T-helper 17 cell (primary cell): ENCODE results near the gene APC2. TPM values are rescaled to one million over a fixed set of nuclear protein-coding genes. Genes with fewer than 3 reads are reported as not detected.
"Not testable (repeated sequence)": the region's sequence is repeated elsewhere in the genome, so short reads cannot be mapped to it uniquely, and the experiment has no call there.

ENCODE experiments used
- ATAC-seq: fragments of 150-1000 bp; cut with Tn5 transposase; 2 replicates; pipeline ENCODE4 v1.10.0; 2021; ENCODE audit warnings: mild to moderate bottlenecking, moderate library complexity
- DNase-seq, 3 donors: peaks; one replicate each; pipeline versions ENCODE4 v3.0.0 to v3.0.0-alpha.2; 2020 to 2021
- H3K9me3 ChIP-seq: one replicate; pipeline ENCODE4 v1.7.0; 2013; ENCODE audit warnings: low read length, mild to moderate bottlenecking; ENCODE audit not compliant: control insufficient read depth, poor library complexity, severe bottlenecking
- H3K27ac Mint-ChIP-seq: one replicate; pipeline ENCODE4 v1.8.0; 2022; ENCODE audit warnings: mild to moderate bottlenecking, moderate library complexity, mixed read lengths
- H3K27me3 Mint-ChIP-seq: one replicate; pipeline ENCODE4 v1.8.0; 2022; ENCODE audit warnings: mixed read lengths
- H3K36me3 Mint-ChIP-seq: one replicate; pipeline ENCODE4 v1.8.0; 2022; ENCODE audit warnings: low read depth, mixed read lengths
- H3K4me1 Mint-ChIP-seq: one replicate; pipeline ENCODE4 v1.8.0; 2022; ENCODE audit warnings: mild to moderate bottlenecking, mixed read lengths
- H3K4me3 Mint-ChIP-seq: one replicate; pipeline ENCODE4 v1.8.0; 2022; ENCODE audit warnings: mild to moderate bottlenecking, moderate library complexity, mixed read lengths
- total RNA-seq, 4 donors: library from RNA in 2 of 4; stranded (reverse) in 2 of 4; gene quantifications; one replicate each; pipeline ENCODE4 v1.2.3 and lab custom pipeline; 2022 to 2026

APC2 gene
- total RNA-seq, 2 donors from 2014 or later = 0.07 to 0.44 TPM

DNA sequence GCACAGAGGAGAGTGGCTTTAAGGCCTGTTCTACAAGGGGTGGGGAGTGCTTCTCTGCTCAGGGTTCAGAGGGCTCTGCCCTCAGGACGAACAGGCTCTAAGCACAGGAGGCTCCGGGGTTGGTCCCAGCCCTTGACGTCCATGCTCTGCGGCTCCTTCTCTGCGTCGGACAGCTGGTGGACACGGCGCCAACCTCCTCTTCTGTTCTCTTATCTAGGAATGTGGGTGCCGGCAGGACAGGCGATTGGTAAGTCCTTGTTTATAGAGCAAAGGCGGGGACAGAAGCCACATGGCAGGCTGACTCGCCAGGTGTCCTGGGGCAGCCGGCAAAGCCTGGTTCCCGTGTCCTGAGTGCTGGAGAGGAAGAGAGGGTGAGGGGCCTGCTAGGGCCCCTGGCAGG is 20.2 kb upstream of the APC2 start:
- ATAC-seq (no peak), DNase-seq (no peak)
- Mint-ChIP-seq H3K4me1 (no peaks in the 10 kb centered on the region), H3K36me3 (no peaks in the 10 kb centered on the region), H3K27me3 (no peaks in the 10 kb centered on the region), H3K4me3 (no peak overlapping the region), H3K27ac (peak overlapping the region; percentile 79)
- H3K9me3 ChIP-seq = no peaks in the 10 kb centered on the region

DNA sequence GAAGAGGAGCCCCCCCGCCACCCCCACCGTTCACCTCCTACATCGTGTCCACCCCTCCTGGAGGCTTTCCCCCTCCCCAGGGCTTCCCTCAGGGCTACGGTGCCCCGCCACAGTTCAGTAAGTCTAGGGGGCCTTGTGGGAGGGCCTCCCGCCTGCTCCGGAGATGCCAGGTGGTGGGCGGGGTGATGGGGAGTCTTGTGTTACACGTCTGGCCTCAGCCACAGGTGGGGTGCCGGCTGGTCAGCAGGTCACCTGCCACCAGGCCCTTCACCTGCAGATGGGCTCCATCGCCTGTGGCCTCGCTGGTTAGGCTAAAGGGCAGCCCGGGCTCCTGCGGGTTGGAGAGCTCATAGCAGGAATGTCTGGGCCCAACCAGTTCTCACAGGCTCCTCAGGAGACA is 19.7 kb upstream of the APC2 start:
- no peak overlapping the region for H3K27ac Mint-ChIP-seq
- DNase-seq = no peak
- no peaks in the 10 kb centered on the region for H3K27me3 Mint-ChIP-seq
- no peak for ATAC-seq
- H3K9me3 ChIP-seq = no peaks in the 10 kb centered on the region
- H3K36me3 Mint-ChIP-seq = no peaks in the 10 kb centered on the region
- no peak overlapping the region for H3K4me3 Mint-ChIP-seq
- H3K4me1 Mint-ChIP-seq = no peaks in the 10 kb centered on the region

DNA sequence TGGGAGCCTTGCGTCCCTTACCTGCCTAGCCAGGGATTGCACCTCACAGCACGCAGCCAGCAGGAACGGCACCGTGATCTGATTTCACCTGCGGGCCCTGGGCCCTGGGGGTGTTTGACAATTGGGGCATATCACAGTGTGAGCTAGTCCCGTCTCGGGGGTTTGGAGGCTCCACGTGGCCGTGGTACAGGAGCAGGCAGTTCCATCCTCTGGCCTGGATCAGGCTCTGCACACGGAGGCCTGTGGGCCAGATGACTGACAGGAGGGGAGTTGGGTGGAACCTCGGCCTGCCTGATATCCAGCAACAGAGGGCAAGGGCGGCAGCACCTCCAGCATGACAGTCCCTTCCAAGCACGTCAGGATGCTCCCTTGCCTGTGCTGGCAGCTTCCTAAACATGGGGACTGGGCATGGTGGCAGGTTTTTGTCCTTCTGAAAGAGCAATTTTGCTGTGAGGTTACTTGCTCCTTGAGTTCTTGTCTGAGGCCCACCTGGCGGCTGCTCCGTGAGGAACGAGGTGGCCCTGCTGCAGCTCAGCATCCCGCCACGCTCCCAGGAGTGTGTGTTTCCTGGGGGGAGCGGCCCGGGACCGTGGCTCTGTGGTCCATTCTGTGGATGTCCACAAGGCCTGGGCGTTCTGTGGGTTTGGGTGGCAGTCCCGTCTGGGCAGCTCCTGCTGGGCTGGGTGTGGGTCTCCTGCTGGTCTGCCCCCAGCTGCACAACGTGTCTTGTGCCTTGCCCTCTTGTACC is 18.0 kb upstream of the APC2 start:
- no peaks in the 10 kb centered on the region for H3K36me3 Mint-ChIP-seq

DNA sequence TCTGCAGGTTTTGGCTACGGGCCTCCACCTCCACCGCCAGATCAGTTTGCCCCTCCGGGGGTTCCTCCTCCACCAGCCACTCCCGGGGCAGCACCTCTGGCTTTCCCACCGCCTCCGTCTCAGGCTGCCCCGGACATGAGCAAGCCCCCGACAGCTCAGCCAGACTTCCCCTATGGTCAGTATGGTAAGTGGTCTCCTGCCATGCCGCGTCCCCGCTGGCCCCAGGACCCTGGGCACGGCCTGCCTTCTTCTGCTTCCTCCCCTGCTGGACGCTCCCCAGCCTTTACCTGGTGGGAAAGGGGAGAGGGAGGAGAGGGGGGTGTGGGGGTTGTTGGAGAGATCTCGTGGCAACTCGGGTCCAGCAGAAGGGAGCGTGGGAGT is 17.4 kb upstream of the APC2 start:
- H3K9me3 ChIP-seq = no peaks in the 10 kb centered on the region
- Mint-ChIP-seq H3K4me3 (no peak overlapping the region), H3K4me1 (no peaks in the 10 kb centered on the region), H3K36me3 (no peaks in the 10 kb centered on the region), H3K27me3 (no peaks in the 10 kb centered on the region), H3K27ac (no peak overlapping the region)
- ATAC-seq (no peak), DNase-seq (no peak)

More for the DNA sequence above, 18.0 kb upstream of the APC2 start:
- DNase-seq = no peak
- Mint-ChIP-seq H3K4me3 (no peak overlapping the region), H3K27me3 (no peaks in the 10 kb centered on the region), H3K27ac (no peak overlapping the region), H3K4me1 (no peaks in the 10 kb centered on the region)
- H3K9me3 ChIP-seq = no peaks in the 10 kb centered on the region
- ATAC-seq = no peak

DNA sequence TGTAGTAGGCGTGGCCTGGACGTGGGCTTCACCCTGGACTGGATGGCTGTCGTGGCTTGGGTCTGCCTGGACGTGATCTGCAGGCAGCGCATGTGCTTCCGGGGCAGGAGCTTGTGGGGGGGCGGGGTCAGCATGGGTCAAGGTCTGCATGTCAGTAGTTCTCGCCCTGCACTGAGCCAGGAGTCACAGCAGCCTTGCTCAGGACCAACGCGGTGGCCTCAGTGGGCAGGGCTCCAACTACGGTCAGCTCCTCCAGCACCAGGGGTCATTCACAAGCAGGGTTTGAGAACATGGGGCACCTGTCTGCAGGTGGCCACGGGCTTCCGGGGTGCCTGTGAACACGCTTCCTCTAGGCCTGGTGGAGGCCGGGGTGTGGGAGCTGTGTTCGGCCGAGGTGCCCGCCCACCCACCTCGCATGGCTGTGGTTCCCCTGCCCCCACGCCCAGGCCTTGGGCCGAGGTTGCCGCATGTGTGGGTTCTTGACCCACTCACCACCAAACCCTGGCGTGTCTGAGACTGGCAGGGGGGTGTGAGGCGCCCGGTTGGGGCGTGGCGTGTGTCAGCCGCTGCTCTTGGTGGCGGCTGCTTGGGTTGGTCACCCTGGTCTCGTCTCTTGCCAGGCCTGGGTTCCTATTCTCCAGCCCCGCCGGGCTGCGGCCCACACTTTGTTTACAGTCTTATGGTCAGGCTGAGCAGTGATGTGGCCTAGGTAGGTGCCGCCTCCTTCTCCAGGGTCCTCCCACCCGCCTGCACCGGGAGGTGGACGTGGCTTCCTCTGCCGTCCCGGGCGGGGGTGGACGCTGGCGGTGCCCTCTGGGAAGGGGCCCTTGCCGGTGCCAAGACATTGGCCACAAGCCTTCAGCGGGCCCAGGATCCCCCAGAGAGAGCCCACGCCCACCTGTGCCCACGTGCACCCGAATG is 16.5 kb upstream of the APC2 start:
- no peaks in the 10 kb centered on the region for H3K9me3 ChIP-seq
- no peaks in the 10 kb centered on the region for H3K27me3 Mint-ChIP-seq
- ATAC-seq (no peak), DNase-seq (no peak)
- no peak overlapping the region for H3K27ac Mint-ChIP-seq
- peaks cover 3% of the 10 kb centered on the region for H3K36me3 Mint-ChIP-seq
- H3K4me3 Mint-ChIP-seq = peak overlapping the region; percentile 1
- peaks cover 5% of the 10 kb centered on the region for H3K4me1 Mint-ChIP-seq

DNA sequence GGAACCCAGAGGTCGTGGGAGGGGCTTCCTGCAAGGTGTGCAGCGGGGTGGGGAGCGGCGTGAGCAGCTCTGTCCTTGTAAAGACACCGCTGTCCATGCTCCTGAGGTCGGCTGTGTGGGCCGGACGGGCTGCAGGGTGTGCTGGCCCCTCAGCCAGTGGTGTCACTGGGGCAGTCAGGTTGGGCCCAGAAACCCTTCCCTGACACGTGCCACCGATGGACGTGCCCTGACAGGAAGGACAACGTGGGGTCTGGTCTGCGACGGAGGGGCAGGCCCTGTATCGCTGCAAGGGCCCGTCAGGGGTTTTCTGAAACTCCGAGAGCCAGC is 15.9 kb upstream of the APC2 start:
- ATAC-seq = no peak
- Mint-ChIP-seq H3K4me3 (no peak overlapping the region), H3K27me3 (no peaks in the 10 kb centered on the region), H3K36me3 (peaks cover 3% of the 10 kb centered on the region), H3K4me1 (peaks cover 5% of the 10 kb centered on the region), H3K27ac (no peak overlapping the region)
- DNase-seq = no peak
- H3K9me3 ChIP-seq = no peaks in the 10 kb centered on the region

DNA sequence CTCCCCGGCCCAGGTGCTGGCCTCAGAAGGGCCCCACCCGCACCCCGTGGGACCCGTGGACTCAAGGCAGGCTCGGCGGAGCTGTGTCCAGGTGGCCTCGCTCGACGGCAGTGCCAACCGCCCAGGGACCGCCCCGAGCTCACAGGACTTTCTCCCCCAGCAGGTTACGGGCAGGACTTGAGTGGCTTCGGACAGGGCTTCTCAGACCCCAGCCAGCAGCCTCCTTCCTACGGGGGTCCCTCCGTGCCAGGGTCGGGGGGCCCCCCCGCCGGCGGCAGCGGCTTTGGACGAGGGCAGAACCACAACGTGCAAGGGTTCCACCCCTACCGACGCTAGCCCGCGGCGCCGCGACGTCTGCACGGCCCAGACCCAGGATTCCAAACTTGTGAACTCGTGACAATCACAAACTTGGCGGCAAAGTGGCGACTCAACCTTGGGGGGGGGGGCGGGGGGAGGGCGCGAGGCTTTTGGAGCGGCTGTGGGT is 15.3 kb upstream of the APC2 start:
- H3K4me1 Mint-ChIP-seq = peaks cover 10% of the 10 kb centered on the region
- no peak overlapping the region for H3K27ac Mint-ChIP-seq
- H3K36me3 Mint-ChIP-seq = peaks cover 3% of the 10 kb centered on the region

DNA sequence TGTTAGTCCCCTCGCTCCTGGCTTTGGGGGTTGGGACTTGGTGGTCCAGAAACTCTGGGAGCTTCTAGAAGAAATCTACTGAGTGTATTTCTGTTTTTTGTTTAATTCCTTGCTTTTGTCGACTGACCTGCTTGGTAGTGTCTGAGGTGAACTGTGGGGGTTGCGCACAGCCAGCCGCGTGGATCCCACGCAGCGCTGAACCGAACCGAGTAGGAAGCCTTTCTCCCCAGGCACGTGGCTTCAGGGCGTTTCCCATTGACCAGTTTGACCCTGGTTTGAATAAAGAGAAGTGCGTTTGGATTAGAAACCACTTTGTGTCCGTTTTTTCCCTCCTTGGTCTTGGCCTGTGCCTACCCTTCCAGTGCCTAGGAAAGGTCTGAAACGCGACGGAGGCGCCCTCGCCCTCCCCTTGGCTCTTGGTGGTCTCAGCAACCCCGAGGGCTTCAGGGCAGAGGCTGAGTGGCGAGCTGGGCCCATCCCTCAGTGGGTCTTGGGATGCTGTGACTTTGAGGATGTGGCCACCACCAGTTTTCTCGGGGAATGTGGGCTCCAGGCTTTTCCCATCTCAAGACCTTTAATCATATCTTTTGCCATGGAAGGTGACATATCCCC is 14.4 kb upstream of the APC2 start:
- Mint-ChIP-seq H3K4me3 (no peak overlapping the region), H3K4me1 (peaks cover 16% of the 10 kb centered on the region), H3K27ac (peak overlapping the region; percentile 74), H3K36me3 (peaks cover 6% of the 10 kb centered on the region), H3K27me3 (no peaks in the 10 kb centered on the region)
- no peak for DNase-seq
- H3K9me3 ChIP-seq = no peaks in the 10 kb centered on the region
- no peak for ATAC-seq

More for the DNA sequence above, 15.3 kb upstream of the APC2 start:
- H3K27me3 Mint-ChIP-seq = no peaks in the 10 kb centered on the region
- H3K9me3 ChIP-seq = no peaks in the 10 kb centered on the region
- DNase-seq (no peak), ATAC-seq (no peak)
- no peak overlapping the region for H3K4me3 Mint-ChIP-seq

DNA sequence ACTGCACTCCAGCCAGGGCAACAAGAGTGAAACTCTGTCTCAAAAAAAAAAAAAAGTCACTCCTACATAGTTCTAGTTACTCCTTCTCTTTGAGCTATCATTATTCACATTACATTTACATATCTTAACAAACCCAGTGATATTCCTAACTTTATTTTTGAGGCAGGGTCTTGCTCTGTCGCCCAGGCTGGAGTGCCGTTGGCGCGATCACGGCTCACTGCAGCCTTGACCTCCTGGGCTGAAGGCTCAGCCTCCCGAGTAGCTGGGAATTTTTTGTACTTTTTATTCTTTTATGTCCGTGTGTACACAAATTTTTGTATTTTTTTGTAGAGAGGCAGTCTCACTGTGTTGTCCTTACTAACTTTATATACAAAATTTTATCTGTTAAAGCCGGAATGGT is 12.3 kb upstream of the APC2 start:
- Mint-ChIP-seq H3K36me3 (peaks cover 6% of the 10 kb centered on the region), H3K4me1 (peaks cover 18% of the 10 kb centered on the region), H3K4me3 (peak overlapping the region; percentile 98), H3K27me3 (no peaks in the 10 kb centered on the region), H3K27ac (peak overlapping the region; percentile 96)
- ATAC-seq = no peak
- no peak for DNase-seq
- no peaks in the 10 kb centered on the region for H3K9me3 ChIP-seq

DNA sequence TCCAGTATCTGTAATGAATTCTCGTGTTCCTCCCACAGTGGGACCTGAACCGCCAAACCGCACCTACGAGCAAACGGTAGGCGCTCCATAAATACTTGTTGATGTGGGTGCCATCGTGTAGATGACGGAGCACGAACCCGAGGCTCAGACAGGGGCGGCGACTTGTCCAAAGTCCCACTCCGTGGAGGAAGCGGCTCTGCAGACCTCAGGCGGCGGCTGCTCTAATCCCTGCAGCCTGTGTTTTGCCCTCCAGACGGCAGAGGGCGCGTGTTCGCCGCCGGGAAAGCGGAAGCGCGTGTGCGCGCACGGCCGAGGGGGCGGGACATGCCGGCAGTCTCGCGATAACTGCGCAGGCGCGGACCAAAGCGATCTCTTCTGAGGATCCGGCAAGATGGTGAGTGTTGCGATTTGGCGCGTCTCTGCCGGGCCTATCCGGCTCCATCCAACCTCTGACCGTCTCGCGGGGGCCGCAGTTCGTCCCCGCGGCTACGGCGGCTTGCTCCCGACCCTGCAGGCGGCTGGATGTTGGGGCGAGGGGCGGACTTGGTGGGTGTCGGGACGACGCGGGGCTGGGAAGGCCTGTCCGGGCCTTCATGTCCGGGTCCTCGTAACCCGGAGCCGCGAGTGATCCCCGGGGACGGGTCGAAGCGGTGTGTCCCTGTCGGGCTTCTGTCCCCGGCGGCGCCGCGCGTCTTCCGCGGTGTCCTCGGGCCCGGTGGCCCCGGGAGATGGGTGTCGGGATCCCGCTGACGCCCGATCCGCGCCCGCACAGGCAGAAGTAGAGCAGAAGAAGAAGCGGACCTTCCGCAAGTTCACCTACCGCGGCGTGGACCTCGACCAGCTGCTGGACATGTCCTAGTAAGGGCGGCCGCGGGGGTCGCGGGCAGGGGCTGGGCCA is 11.6 kb upstream of the APC2 start, which contains the start of gene RPS15:
Gene RPS15 (plus strand): TSS at position 362 of the 898 bp plus-strand sequence. CDS start 30 bp downstream, at position 392.
- peak; percentile 93 to 96 (median 96) for DNase-seq
- Mint-ChIP-seq H3K4me3 (peak within 1 kb of the TSS; percentile 98), H3K4me1 (peaks cover 18% of the 10 kb centered on the region), H3K27ac (peak within 1 kb of the TSS; percentile 96), H3K27me3 (no peaks in the 10 kb centered on the region), H3K36me3 (peaks cover 6% of the 10 kb centered on the region)
- ATAC-seq = peak; percentile 88
- no peaks in the 10 kb centered on the region for H3K9me3 ChIP-seq

DNA sequence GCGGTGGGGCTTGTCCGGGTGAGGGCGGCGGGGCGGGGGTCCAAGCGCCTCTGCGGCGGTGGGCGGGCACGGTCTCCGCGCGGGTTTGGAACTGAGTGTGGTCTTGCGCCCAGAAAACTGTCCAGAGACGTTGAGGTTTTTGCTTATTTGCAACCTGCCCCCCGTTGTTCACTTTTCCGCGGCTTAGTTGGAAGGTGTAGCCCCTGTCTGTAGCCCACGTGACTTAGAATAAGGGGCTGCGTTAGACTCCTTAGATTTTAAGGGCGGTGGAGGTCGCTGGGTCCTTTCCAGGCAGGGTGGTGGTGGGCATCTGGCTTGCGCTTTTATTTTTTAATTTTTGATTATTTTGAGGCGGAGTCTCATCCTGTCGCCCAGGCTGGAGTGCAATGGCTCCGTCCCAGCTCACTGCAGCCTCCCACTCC is 11.0 kb upstream of the APC2 start:
- peak overlapping the region; percentile 98 for H3K4me3 Mint-ChIP-seq
- H3K27ac Mint-ChIP-seq = peak overlapping the region; percentile 96
- H3K9me3 ChIP-seq = no peaks in the 10 kb centered on the region
- ATAC-seq (no peak), DNase-seq (no peak)
- peaks cover 6% of the 10 kb centered on the region for H3K36me3 Mint-ChIP-seq
- peaks cover 18% of the 10 kb centered on the region for H3K4me1 Mint-ChIP-seq
- no peaks in the 10 kb centered on the region for H3K27me3 Mint-ChIP-seq

DNA sequence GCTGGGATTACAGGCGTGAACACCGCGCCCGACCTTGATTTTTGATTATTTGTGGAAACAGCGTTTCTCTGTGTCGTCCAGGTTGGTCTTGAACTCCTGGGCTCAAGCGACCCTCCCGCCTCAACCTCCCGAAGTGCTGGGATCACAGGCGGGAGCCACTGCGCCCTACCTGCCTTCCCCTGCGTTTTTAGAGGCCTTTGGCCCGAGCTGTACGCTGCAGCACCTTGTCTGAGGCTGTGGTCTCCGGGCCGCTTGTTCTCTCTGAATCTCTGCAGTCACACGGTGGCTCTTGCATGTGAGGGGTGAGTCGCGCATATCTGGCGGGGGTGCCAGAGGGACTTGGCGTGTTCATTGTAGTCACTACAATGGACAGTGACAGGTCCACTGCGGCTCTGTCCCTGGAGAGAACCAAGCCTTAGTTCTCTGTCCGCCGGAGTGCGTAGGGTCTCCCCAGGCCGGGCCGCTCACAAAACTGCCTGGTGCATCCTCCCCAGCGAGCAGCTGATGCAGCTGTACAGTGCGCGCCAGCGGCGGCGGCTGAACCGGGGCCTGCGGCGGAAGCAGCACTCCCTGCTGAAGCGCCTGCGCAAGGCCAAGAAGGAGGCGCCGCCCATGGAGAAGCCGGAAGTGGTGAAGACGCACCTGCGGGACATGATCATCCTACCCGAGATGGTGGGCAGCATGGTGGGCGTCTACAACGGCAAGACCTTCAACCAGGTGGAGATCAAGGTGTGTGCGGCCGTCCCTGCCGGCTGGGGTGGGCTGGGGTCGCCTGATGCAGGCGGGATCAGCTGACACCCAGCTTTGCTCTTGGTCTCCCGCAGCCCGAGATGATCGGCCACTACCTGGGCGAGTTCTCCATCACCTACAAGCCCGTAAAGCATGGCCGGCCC is 10.2 kb upstream of the APC2 start:
- H3K9me3 ChIP-seq, DNase-seq, H3K36me3 Mint-ChIP-seq, H3K27me3 Mint-ChIP-seq, ATAC-seq: not testable (repeated sequence)
- Mint-ChIP-seq H3K4me1 (peaks cover 18% of the 10 kb centered on the region), H3K27ac (peak overlapping the region; percentile 96), H3K4me3 (peak overlapping the region; percentile 98)
